Loucy (cell line): Measurements from ENCODE around the gene VSIG10L.

Source experiments
- CTCF ChIP-seq: fragments of 200-600 bp; sonication (generic); conservative IDR thresholded peaks from 2 replicates; pipeline ENCODE4 v1.5.1; 2014; ENCODE audit warnings: mild to moderate bottlenecking, antibody characterized with exemption, low read length
- EZH2phosphoT487 ChIP-seq: fragments of 200-600 bp; IDR thresholded peaks from 2 replicates; pipeline ENCODE4 v1.6.1; 2018; ENCODE audit warnings: antibody characterized with exemption, mild to moderate bottlenecking, moderate library complexity, borderline replicate concordance

DNA sequence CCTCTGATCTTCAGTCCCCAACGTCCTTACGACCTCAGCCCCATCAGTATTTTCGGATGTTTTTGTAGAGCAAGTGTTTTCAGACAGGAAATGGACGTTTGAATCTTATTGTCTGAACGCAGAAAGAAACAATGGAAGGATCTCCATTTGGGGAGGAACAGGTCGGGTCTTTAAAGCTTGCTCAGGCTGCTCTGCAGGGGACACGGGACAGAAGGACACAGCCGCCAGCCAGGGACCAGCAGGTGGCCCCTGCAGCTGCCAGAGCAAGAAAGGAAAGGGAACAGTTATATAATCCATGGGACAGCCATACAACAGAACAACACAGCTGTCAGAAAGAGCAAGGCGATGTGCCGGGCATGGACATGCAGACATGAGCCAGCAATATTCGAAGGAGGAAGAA is 49.0 kb downstream of the VSIG10L start:
- no peak for TF ChIP-seq CTCF
- no peak for TF ChIP-seq EZH2phosphoT487
